Measurements from ENCODE around the gene CHKB. TPM values are rescaled to one million over a fixed set of nuclear protein-coding genes. Genes with fewer than 3 reads are reported as not detected.

The CHKB gene, protein sequence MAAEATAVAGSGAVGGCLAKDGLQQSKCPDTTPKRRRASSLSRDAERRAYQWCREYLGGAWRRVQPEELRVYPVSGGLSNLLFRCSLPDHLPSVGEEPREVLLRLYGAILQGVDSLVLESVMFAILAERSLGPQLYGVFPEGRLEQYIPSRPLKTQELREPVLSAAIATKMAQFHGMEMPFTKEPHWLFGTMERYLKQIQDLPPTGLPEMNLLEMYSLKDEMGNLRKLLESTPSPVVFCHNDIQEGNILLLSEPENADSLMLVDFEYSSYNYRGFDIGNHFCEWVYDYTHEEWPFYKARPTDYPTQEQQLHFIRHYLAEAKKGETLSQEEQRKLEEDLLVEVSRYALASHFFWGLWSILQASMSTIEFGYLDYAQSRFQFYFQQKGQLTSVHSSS
- 12.2 and 21.9 TPM in 2 replicates for total RNA-seq (ENCODE audit: low replicate concordance)

DNA sequence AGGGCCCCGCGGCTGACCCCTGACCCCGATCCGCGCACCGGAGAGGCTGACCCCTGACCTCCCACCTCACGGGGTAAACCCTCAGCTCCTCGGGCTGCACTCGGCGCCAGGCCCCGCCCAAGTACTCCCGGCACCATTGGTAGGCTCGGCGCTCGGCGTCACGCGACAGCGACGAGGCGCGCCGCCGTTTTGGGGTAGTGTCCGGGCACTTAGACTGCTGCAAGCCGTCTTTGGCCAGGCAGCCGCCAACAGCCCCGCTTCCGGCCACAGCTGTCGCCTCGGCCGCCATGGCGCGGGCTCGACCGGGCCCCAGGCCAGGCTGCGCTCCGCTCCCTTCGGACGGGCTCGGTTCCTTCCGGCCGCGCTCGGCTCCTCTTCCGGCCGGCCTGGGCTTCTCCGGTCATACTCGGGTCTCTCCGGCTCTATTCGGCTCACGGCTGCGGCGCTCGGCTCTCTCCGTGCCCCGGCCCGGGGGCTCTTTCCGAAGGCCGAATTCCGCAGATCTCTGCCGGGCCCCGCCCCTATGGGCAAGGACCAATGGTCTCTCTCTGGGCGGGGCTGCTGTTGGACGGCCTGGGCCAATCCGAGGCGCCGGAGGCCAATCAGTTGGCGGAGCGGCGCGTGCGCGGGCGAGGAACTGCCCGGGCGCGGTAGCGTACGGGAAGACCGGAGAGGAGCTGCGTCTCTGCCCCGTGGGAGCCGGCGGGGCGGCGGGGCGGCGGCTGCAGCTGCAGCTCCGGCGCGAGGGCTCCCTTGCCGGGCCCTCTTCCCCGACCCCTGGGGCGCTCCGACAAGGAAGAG, at the start of gene CHKB:
TSS of gene CHKB (minus strand) at position 357 of the 801 bp plus-strand sequence. CDS start at position 289, 68 bp downstream.

DNA sequence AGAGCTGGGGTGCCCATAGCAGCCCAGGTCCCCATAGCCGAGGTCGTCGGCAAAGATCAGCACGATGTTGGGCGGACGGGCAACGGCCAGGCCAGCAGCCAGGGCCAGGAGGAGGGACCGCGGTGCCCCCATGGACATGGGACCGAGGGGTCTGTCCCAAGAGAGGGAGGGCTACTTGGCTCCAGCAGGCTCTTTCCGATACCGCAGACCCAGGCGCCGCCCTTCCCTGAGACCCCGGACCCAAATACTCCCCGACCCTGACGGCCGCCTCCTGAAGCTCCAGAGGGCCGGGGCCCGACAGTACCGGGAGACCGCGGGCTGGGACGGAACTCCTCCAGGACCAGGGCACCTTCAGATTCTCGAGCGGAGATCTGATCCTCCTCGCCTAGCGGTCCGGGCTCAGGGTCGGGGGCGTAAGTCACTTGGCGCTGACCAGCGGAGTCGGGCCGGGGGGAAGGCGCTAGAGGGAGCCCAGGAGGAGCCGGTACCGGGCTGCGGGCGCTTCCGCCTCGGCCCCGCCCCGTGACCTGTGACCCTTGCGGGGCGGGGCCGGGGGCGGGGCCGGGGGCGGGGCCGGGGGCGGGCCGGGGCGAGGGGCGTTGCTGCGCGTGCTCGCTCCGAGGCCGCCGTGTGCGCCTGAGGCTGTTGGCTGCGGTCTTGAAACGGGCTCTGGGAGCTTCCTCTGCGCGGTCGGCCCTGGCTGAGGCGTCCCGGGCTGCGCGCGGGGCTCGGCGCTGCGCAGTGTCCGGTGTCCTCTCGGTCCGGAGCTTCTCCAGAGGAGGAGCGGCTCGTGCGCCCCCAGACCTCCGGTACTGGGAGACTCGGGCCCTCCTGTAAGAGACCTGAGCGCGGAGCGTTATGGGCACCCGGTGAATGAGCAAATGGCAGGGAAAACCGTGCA, 45.2 kb upstream of the CHKB start, which contains the start of gene ARSA:
TSS of gene ARSA (minus strand) at position 511 of the 901 bp plus-strand sequence. CDS start at position 138, 373 bp downstream.

DNA sequence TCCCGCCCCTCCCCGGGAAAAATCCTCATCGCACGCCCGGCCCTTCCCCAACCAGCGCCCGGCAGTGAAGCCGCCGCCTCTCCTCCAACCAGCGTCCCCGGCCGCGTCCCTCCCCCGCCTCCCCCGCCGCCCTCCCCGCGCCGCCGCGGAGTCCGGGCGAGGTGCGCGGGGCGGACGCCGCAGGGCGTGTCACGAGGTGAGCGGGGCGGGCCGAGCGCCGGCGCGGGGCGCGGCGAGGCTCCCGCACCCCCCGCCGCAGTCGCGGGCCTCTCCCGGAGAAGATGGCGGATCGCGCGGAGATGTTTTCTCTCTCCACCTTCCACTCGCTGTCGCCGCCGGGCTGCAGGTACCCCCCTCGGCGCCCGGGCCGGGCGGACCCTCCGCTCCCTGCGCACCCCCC, 17.9 kb upstream of the CHKB start, which contains the start of gene MAPK8IP2:
TSS of gene MAPK8IP2 (plus strand) at position 256 of the 400 bp plus-strand sequence. CDS start at position 282, 26 bp downstream.

DNA sequence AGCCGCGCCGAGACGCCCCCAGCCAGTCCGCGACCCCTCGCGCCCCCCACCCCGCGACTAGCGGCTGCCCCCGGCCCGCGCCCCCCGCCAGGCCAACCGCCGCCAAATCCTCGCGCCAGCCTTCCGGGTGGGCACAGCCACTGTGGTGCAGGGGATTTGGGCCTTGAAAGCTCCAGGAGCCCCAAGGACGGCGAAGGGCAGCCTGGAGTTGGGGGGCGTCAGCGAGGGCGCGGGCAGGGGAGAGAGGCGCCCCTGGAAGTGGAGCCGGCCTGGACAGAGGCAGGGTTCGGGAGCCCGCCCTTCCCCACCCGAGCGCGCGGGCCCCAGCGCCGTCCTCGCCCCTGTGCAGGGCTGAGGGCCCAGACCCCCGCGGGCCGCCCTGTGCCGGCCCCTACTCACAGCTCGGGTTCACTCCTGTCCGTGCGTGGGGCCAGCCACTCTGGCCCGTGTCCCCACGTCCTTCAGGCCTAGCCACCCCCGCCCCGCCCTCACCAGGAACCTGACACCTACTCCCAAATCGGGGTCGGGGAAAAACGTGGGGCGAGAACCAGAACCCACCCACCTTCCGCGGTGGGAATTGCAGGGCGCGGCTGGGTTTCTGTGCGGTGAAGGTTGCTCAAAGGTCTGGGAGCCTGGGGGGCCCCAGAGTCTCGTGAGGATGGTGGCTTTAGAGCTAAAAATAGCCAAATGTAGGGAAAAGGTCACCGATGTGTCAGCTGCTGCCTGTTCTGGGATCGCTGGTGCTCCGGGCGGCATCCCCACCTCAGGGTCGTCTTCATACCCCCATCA, 4.5 kb downstream of the CHKB start, which contains the start of gene CPT1B:
TSS of gene CPT1B (minus strand) at position 441 of the 789 bp plus-strand sequence. CDS start 512 bp downstream, outside the sequence.

DNA sequence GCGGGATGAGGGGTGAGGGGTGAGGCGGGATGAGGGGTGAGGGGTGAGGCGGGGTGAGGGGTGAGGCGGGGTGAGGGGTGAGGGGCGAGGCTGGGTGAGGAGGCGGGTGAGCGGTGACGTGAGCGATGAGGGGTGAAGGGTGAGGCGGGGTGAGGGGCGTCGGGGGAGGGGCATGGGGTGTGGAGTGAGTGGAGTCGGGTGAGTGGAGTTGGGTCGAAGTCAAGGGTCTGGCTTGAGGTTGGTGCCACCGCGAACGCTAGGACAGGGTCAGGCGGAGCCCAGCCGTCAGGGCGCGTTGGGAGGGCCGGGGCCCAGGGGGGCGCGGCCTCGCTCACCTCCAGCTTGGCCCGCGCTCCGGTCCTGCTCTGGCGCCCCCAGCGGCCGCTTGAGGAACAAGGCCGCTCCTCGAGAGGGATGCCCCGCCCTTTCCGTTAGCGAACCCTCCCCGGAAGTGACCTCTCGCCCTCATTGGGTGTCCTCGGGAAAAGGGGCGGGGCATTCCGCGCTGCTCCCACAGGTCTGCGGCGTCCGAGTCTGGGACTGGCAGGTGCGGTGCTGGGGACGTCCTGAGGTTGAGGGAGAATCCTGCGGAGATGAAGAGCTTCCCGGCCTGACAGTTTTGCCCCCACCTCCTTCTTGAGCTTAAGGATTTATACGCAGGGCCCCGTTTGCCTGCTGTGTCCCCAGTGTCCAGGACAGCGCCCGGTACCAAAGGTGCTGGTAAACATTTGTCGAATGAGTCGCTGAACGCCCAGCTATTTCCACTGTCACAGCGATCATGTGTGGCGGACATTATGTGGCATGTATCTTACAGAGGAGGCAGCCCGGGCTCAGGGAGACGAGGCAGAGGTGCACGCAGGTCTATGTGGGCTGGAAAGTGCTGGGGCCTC, 19.9 kb downstream of the CHKB start, which contains the start of gene SYCE3:
TSS of gene SYCE3 (minus strand) at position 397 of the 890 bp plus-strand sequence. CDS start 6,514 bp downstream, outside the sequence.

DNA sequence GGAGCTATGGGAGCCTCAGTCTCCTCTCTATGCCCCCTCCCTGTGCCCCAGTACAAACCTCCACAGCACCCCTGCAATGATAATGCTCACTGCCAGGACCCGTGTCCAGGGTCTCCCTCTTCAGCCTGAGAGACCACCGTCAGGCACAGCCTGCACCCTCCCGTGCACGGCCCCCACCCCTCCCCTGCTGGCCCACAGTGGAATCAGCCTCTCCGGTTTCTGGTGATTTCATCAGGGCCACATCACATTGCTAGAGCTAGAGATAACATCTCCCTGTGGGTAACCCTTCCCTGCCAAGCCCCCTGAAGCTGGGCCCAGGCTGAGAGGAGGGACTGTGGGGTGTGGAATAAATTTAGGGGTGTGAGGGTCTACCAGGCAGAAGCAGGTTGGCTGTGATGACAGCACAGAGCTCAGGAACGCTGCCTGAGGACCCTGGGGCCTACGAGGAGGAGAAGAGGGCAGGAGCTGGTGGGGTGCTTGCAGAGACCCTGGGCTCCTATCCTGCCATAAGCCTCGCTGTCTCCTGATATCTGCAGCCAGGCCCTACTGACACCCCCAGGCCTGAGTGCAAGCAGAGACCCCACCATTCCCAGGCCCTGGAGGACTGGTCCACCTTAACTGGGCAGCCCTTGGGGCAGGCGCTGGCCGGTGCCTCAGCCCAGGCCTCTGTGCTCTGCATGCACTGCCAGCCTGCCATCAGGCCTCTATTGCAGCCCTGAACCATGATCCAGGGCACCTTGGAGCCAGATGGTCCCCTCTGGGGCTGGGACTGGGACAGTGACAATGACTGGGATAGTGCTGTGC, 36.9 kb downstream of the CHKB start, which contains the start of gene KLHDC7B:
TSS of gene KLHDC7B (plus strand) at position 378 of the 804 bp plus-strand sequence. CDS start at position 723, 345 bp downstream.

DNA sequence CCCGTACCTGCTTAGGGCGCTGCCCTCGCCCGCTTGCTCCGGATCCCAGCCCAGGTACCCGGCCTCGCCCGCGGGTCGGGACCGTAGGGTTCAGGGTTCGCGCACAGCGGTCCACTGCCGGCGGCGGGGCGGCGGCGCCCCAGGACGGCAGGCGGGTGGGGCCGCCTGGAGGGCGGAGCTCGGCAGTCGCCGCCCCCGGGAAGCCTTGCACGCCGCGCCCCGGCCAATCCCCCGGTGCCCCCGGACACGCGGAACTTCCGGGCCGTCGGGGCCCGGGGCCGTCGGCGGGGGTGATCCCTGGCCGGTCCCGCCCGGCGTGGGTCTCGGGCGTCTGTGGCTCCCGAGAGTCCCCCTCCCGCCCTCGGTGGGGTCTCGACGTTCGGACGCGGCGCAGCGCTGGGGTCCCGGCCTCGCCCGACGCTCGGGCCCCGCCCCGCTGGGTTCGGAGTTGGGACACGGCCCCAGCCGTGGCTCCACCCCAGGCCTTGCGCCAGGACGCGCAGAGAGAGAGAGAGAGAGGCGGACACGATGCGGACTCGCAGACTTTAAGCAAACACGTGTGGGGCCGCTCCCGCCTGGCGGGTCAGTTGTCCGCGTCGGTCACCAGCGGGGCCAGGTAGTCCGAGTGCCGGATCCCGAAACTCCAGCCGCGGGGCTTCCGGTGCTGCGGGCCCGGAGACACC, 52.6 kb downstream of the CHKB start, which contains the start of gene TYMP:
TSS of gene TYMP (minus strand) at position 116 of the 683 bp plus-strand sequence. CDS start 303 bp downstream, outside the sequence.

Other genes with a start within 250 kb of the CHKB start
- gene PPP6R2, start 239.5 kb downstream of the CHKB start, total RNA-seq (ENCODE audit: low replicate concordance) = 42.1 and 74.9 TPM in 2 replicates
- gene SBF1, start 107.8 kb downstream of the CHKB start, total RNA-seq (ENCODE audit: low replicate concordance) = 50.8 and 109 TPM in 2 replicates
- 1.2 and 1.6 TPM in 2 replicates for gene ADM2, start 101.3 kb downstream of the CHKB start, total RNA-seq (ENCODE audit: low replicate concordance)
- not detected in 2 replicates for gene MIOX, start 96.0 kb downstream of the CHKB start, total RNA-seq (ENCODE audit: low replicate concordance)
- 17.3 and 23.0 TPM in 2 replicates for gene LMF2, start 75.1 kb downstream of the CHKB start, total RNA-seq (ENCODE audit: low replicate concordance)
- gene NCAPH2, start 74.6 kb downstream of the CHKB start, total RNA-seq (ENCODE audit: low replicate concordance) = 14.6 and 24.6 TPM in 2 replicates
- 0.12 and 1.2 TPM in 2 replicates for gene SCO2, start 57.3 kb downstream of the CHKB start, total RNA-seq (ENCODE audit: low replicate concordance)
- 9.6 and 18.0 TPM in 2 replicates for gene TYMP, start 52.8 kb downstream of the CHKB start, total RNA-seq (ENCODE audit: low replicate concordance)
- gene KLHDC7B, start 37.0 kb downstream of the CHKB start, total RNA-seq (ENCODE audit: low replicate concordance) = under 0.01 and 0.08 TPM in 2 replicates
- not detected in 2 replicates for gene SYCE3, start 19.9 kb downstream of the CHKB start, total RNA-seq (ENCODE audit: low replicate concordance)
- gene CPT1B, start 4.4 kb downstream of the CHKB start, total RNA-seq (ENCODE audit: low replicate concordance) = 0.90 and 3.0 TPM in 2 replicates
- gene MAPK8IP2, start 17.9 kb upstream of the CHKB start, total RNA-seq (ENCODE audit: low replicate concordance) = 0.08 and 0.12 TPM in 2 replicates
- gene ARSA, start 45.3 kb upstream of the CHKB start, total RNA-seq (ENCODE audit: low replicate concordance) = 8.0 and 13.1 TPM in 2 replicates
- 0.30 and 0.70 TPM in 2 replicates for gene SHANK3, start 90.0 kb upstream of the CHKB start, total RNA-seq (ENCODE audit: low replicate concordance)
- gene ACR, start 155.4 kb upstream of the CHKB start, total RNA-seq (ENCODE audit: low replicate concordance) = not detected in 2 replicates
- 8.0 and 15.9 TPM in 2 replicates for gene RABL2B, start 200.8 kb upstream of the CHKB start, total RNA-seq (ENCODE audit: low replicate concordance)